ENCODE data around the gene ADARB1.

DNA sequence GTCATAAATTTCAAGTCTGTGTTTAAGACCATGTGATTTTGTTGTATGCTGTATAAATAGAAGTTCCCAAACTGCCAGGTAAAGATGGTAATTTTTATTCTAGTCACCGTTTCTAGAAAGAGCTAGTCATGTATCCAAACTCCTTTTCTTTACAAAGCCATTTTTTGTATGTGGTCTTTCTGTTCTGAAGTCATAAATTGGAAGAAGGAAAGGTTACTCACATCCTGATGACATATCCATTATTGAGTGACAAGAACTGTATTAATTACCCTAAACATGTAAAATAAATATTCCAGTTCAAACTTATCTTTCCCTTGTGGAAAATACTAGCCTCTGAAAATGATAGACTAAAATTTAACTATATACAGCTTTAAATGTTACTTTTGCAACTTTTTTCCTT lies 108.6 kb downstream of the ADARB1 start:
- TF ChIP-seq, protein P1, sequence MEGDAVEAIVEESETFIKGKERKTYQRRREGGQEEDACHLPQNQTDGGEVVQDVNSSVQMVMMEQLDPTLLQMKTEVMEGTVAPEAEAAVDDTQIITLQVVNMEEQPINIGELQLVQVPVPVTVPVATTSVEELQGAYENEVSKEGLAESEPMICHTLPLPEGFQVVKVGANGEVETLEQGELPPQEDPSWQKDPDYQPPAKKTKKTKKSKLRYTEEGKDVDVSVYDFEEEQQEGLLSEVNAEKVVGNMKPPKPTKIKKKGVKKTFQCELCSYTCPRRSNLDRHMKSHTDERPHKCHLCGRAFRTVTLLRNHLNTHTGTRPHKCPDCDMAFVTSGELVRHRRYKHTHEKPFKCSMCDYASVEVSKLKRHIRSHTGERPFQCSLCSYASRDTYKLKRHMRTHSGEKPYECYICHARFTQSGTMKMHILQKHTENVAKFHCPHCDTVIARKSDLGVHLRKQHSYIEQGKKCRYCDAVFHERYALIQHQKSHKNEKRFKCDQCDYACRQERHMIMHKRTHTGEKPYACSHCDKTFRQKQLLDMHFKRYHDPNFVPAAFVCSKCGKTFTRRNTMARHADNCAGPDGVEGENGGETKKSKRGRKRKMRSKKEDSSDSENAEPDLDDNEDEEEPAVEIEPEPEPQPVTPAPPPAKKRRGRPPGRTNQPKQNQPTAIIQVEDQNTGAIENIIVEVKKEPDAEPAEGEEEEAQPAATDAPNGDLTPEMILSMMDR (IDR thresholded peaks at IDR 0.05; ENCODE audit: low read depth, low read length), result no peak
- no peak for TF ChIP-seq POLR2A (IDR thresholded peaks at IDR 0.05; ENCODE audit: extremely low read depth, insufficient read length)
- TF ChIP-seq, protein P2, sequence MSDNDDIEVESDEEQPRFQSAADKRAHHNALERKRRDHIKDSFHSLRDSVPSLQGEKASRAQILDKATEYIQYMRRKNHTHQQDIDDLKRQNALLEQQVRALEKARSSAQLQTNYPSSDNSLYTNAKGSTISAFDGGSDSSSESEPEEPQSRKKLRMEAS (IDR thresholded peaks at IDR 0.05; ENCODE audit: low read depth, low read length), result no peak
- TF ChIP-seq MYC (IDR thresholded peaks at IDR 0.05; ENCODE audit: low read depth, low read length), result no peak

Data from NB4 (cell line).